SU-DHL-6 (cell line): ENCODE measurements around the gene TBX2.

Experiments used
- EZH2phosphoT487 ChIP-seq: fragments of 200-600 bp; sonication (generic), shearing (Covaris generic); conservative IDR thresholded peaks from 2 replicates; pipeline ENCODE4 v1.6.1; 2018; ENCODE audit warnings: mild to moderate bottlenecking, antibody characterized with exemption, low read length, moderate library complexity, mixed read lengths
- TF ChIP-seq, protein P1 (sequence below): fragments of 200-600 bp; sonication (generic); IDR thresholded peaks from one replicate; pipeline ENCODE4 v1.5.1; 2017; ENCODE audit warnings: antibody characterized with exemption, mild to moderate bottlenecking, low read length, moderate library complexity; ENCODE audit not compliant: insufficient read depth, poor library complexity, severe bottlenecking

DNA sequence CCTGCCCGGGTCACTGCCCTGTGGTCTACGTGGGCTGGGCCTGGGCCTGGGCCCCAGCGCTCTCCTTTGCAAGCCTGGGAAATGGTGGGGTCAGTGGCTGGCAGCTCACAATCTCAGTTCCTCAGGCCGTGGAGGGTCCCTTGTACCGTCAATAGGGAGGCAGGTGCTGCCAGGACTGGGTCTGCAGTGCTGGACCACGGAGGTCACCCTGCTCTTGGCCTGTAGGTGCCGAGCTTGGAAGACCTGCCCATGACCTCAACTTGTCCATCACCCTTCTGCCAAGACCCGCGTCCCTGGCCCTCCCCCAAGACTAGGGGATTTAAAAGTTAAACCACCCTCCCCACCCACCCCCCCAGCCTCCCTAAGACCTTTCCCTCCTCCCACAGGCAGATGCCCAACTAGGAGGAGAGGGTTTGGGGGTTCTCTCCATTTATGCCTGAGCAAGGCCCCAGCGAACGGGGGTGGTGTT lies 2.5 kb downstream of the TBX2 start:
- TF ChIP-seq, protein P1, sequence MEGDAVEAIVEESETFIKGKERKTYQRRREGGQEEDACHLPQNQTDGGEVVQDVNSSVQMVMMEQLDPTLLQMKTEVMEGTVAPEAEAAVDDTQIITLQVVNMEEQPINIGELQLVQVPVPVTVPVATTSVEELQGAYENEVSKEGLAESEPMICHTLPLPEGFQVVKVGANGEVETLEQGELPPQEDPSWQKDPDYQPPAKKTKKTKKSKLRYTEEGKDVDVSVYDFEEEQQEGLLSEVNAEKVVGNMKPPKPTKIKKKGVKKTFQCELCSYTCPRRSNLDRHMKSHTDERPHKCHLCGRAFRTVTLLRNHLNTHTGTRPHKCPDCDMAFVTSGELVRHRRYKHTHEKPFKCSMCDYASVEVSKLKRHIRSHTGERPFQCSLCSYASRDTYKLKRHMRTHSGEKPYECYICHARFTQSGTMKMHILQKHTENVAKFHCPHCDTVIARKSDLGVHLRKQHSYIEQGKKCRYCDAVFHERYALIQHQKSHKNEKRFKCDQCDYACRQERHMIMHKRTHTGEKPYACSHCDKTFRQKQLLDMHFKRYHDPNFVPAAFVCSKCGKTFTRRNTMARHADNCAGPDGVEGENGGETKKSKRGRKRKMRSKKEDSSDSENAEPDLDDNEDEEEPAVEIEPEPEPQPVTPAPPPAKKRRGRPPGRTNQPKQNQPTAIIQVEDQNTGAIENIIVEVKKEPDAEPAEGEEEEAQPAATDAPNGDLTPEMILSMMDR = no peak
- TF ChIP-seq EZH2phosphoT487 = no peak
